Ectodermal cell (in vitro differentiated cells): ENCODE measurements around the gene KCNJ3.

ENCODE experiments used
- H3K27ac ChIP-seq: 2 replicates; pipeline ENCODE4 v1.7.0; 2013; ENCODE audit warnings: mild to moderate bottlenecking, low read depth, low read length; ENCODE audit not compliant: insufficient read depth, poor library complexity, severe bottlenecking
- H3K27me3 ChIP-seq: 2 replicates; pipeline ENCODE4 v1.7.0; 2013; ENCODE audit warnings: mild to moderate bottlenecking, low read length; ENCODE audit not compliant: insufficient read depth, control insufficient read depth, poor library complexity, severe bottlenecking
- H3K36me3 ChIP-seq: one replicate; pipeline ENCODE4 v1.7.0; 2013; ENCODE audit warnings: low read length; ENCODE audit not compliant: control insufficient read depth, insufficient read depth
- H3K4me1 ChIP-seq: one replicate; pipeline ENCODE4 v1.7.0; 2013; ENCODE audit warnings: low read length; ENCODE audit not compliant: control insufficient read depth, insufficient read depth
- H3K4me3 ChIP-seq: 2 replicates; pipeline ENCODE4 v1.7.0; 2013; ENCODE audit warnings: low read depth, low read length, control low read depth; ENCODE audit not compliant: insufficient read depth
- H3K9me3 ChIP-seq: 2 replicates; pipeline ENCODE4 v1.7.0; 2013; ENCODE audit warnings: mild to moderate bottlenecking, low read length, moderate library complexity; ENCODE audit not compliant: control insufficient read depth
- WGBS, 2 experiments: methylation state at CpG; one replicate each; pipeline ENCODE4 v1.1.7; 2013; ENCODE audit warnings: missing lambda C conversion rate in 2 of 2; 5-methylcytosine and 5-hydroxymethylcytosine counted together

The KCNJ3 gene

GRCh38 chr2:154875999-154876398 lies 177.5 kb downstream of the KCNJ3 start:
- WGBS, 2 experiments, result 93 to 98% methylated on average over 1 to 2 of the region's 2 CpGs

GRCh38 chr2:154882725-154883124 lies 184.2 kb downstream of the KCNJ3 start:
- 90 to 96% methylated on average over 3 of the region's 3 CpGs for WGBS, 2 experiments
- no peaks in the 10 kb centered on the region for H3K27me3 ChIP-seq
- no peaks in the 10 kb centered on the region for H3K36me3 ChIP-seq
- no peaks in the 10 kb centered on the region for H3K4me1 ChIP-seq
- no peak overlapping the region for H3K4me3 ChIP-seq
- H3K9me3 ChIP-seq, result no peaks in the 10 kb centered on the region
- H3K27ac ChIP-seq, result no peak overlapping the region

More at GRCh38 chr2:154875999-154876398, 177.5 kb downstream of the KCNJ3 start:
- H3K4me1 ChIP-seq, result no peaks in the 10 kb centered on the region
- no peaks in the 10 kb centered on the region for H3K27me3 ChIP-seq
- H3K36me3 ChIP-seq, result no peaks in the 10 kb centered on the region
- H3K9me3 ChIP-seq, result no peaks in the 10 kb centered on the region
- H3K27ac ChIP-seq, result no peak overlapping the region
- no peak overlapping the region for H3K4me3 ChIP-seq

DNA sequence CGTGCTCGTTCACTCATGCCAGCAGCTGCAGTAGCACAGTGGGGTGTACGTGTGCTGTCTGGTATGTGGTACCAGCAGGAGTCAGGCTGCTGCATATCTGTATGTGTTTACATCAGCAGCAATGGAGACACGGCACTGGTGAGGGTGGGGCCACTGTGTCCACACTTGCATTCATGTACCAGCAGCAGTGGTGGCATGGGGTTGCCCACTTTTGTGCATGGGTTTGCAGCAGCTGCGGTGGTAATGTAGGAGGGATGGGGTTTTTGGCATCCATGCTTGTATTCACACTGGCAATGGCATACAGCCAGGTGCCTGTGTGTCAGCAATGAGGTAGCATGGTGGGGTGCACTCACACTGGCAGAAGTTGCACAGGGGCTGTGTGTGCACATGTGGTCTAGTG lies 187.8 kb downstream of the KCNJ3 start:
- Histone ChIP-seq H3K4me1 (no peaks in the 10 kb centered on the region), H3K4me3 (no peak overlapping the region), H3K27ac (no peak overlapping the region), H3K9me3 (no peaks in the 10 kb centered on the region), H3K36me3 (no peaks in the 10 kb centered on the region), H3K27me3 (no peaks in the 10 kb centered on the region)
- WGBS, 2 experiments, result 95 to 96% methylated on average over 5 of the region's 5 CpGs

- no peaks in the 10 kb centered on the region for H3K9me3 ChIP-seq
- H3K36me3 ChIP-seq, result no peaks in the 10 kb centered on the region
- H3K4me3 ChIP-seq, result no peak overlapping the region
- H3K4me1 ChIP-seq, result no peaks in the 10 kb centered on the region
- no peaks in the 10 kb centered on the region for H3K27me3 ChIP-seq
- no peak overlapping the region for H3K27ac ChIP-seq
- WGBS, 2 experiments, result 100% methylated on average over 1 of the region's 1 CpG
These were observed 199.8 kb downstream of the KCNJ3 start for GRCh38 chr2:154898269-154898668.

- no peak overlapping the region for H3K27ac ChIP-seq
- H3K9me3 ChIP-seq, result no peaks in the 10 kb centered on the region
- H3K4me1 ChIP-seq, result no peaks in the 10 kb centered on the region
- H3K27me3 ChIP-seq, result no peaks in the 10 kb centered on the region
- WGBS, 2 experiments, result 100% methylated on average over 1 of the region's 1 CpG; no CpG with 5 or more reads in 1 of the 2 experiments
- no peak overlapping the region for H3K4me3 ChIP-seq
- H3K36me3 ChIP-seq, result no peaks in the 10 kb centered on the region
These were observed 202.6 kb downstream of the KCNJ3 start for GRCh38 chr2:154901063-154901462.
